ENCODE data around the gene URB1. TPM values are rescaled to one million over a fixed set of nuclear protein-coding genes. Genes with fewer than 3 reads are reported as not detected.
A peak's percentile ranks its signal among the peaks of the same experiment; 100 is the strongest.

Gene URB1
- total RNA-seq, 6 donors from 2014 or later, result 9.3 to 23.0 (median 14.1) TPM

DNA sequence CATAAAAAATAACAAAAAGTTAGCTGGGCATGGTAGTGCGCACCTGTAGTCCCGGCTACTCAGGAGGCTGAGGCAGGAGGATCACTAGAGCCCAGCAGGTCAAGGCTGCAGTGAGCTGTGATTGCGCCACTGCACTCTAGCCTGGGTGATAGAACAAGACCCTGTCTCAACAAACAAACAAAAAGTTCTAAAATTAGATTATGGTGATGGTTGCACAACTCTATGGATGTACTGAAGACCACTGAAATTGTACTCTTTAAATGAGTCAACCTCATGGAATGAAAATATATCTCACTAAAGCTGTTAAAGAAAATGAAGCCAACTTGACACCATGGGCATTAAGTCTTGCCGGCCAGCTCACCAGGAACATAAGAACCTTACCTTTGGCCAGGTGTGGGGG, 85.1 kb downstream of the URB1 start:
- DNase-seq (no peak), ATAC-seq (ENCODE audit: low FRiP score in 2 of 2) (no peak)
- Histone ChIP-seq H3K9me3 (no peaks in the 10 kb centered on the region), H3K4me3 (no peak overlapping the region), H3K27me3 (no peaks in the 10 kb centered on the region), H3K27ac (no peak overlapping the region), H3K36me3 (peaks cover 0 to 9% (median 5%) of the 10 kb centered on the region in 4 donors), H3K4me1 (no peaks in the 10 kb centered on the region)
- WGBS, 2 donors, result 96% methylated on average over 4 of the region's 4 CpGs
- no peak for TF ChIP-seq POLR2A (IDR thresholded peaks at IDR 0.05)
- TF ChIP-seq POLR2AphosphoS5 (IDR thresholded peaks at IDR 0.05), result no peak
- no peak for TF ChIP-seq EP300 (IDR thresholded peaks at IDR 0.05)

- TF ChIP-seq POLR2A (IDR thresholded peaks at IDR 0.05), result no peak
- TF ChIP-seq POLR2AphosphoS5 (IDR thresholded peaks at IDR 0.05), result no peak
- WGBS, 2 donors, result 66 to 80% methylated on average over 12 to 16 of the region's 22 CpGs
- peak in 1 of 2 donors; percentile 16 for ATAC-seq (ENCODE audit: low FRiP score in 2 of 2)
- no peaks in the 10 kb centered on the region for H3K4me1 ChIP-seq
- no peaks in the 10 kb centered on the region for H3K9me3 ChIP-seq
- no peak overlapping the region for H3K27ac ChIP-seq
- H3K4me3 ChIP-seq, result no peak overlapping the region
- DNase-seq, result no peak
- H3K27me3 ChIP-seq, result no peaks in the 10 kb centered on the region
- H3K36me3 ChIP-seq, result no peaks in the 10 kb centered on the region
These were observed 86.6 kb downstream of the URB1 start for GRCh38 chr21:32306021-32306780.

GRCh38 chr21:32304998-32305397, 87.8 kb downstream of the URB1 start:
- WGBS, 2 donors, result 96 to 99% methylated on average over 7 of the region's 7 CpGs
- no peaks in the 10 kb centered on the region for H3K36me3 ChIP-seq
- no peak for ATAC-seq (ENCODE audit: low FRiP score in 2 of 2)
- H3K9me3 ChIP-seq, result no peaks in the 10 kb centered on the region
- no peak overlapping the region for H3K27ac ChIP-seq
- TF ChIP-seq EP300 (IDR thresholded peaks at IDR 0.05) (no peak), POLR2AphosphoS5 (IDR thresholded peaks at IDR 0.05) (no peak), POLR2A (IDR thresholded peaks at IDR 0.05) (no peak)
- TF ChIP-seq, protein P1, sequence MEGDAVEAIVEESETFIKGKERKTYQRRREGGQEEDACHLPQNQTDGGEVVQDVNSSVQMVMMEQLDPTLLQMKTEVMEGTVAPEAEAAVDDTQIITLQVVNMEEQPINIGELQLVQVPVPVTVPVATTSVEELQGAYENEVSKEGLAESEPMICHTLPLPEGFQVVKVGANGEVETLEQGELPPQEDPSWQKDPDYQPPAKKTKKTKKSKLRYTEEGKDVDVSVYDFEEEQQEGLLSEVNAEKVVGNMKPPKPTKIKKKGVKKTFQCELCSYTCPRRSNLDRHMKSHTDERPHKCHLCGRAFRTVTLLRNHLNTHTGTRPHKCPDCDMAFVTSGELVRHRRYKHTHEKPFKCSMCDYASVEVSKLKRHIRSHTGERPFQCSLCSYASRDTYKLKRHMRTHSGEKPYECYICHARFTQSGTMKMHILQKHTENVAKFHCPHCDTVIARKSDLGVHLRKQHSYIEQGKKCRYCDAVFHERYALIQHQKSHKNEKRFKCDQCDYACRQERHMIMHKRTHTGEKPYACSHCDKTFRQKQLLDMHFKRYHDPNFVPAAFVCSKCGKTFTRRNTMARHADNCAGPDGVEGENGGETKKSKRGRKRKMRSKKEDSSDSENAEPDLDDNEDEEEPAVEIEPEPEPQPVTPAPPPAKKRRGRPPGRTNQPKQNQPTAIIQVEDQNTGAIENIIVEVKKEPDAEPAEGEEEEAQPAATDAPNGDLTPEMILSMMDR (IDR thresholded peaks at IDR 0.05), result no peak
- no peak overlapping the region for H3K4me3 ChIP-seq
- H3K27me3 ChIP-seq, result no peaks in the 10 kb centered on the region
- no peak for DNase-seq
- H3K4me1 ChIP-seq, result no peaks in the 10 kb centered on the region

DNA sequence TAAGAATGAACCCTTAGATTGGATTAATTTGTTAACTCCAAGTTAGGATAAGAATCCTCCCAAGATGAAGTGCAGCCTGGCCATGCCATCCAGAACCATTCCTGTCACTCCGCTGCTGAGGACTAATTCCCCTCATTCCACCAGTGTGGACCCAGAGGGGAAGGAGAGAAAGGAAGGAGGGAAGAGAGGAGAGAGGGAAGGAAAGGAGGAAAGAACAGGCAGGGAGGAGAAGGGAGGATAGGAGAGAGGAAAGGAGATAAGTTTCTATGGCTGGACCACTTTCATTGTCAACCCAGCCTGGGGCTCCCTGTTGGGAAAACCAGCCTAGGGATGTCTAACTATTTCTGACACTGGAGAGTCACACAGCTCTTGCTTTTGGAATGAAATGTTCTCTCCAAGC, 89.4 kb downstream of the URB1 start:
- DNase-seq (no peak), ATAC-seq (ENCODE audit: low FRiP score in 2 of 2) (no peak)
- Histone ChIP-seq H3K36me3 (no peaks in the 10 kb centered on the region), H3K4me1 (no peaks in the 10 kb centered on the region), H3K9me3 (no peaks in the 10 kb centered on the region), H3K27ac (no peak overlapping the region), H3K27me3 (no peaks in the 10 kb centered on the region), H3K4me3 (no peak overlapping the region)
- WGBS, 2 donors, result 83 to 97% methylated on average over 1 of the region's 1 CpG
- TF ChIP-seq, protein P1 (IDR thresholded peaks at IDR 0.05), result no peak
- TF ChIP-seq POLR2A (IDR thresholded peaks at IDR 0.05) (no peak), EP300 (IDR thresholded peaks at IDR 0.05) (no peak), POLR2AphosphoS5 (IDR thresholded peaks at IDR 0.05) (no peak)

DNA sequence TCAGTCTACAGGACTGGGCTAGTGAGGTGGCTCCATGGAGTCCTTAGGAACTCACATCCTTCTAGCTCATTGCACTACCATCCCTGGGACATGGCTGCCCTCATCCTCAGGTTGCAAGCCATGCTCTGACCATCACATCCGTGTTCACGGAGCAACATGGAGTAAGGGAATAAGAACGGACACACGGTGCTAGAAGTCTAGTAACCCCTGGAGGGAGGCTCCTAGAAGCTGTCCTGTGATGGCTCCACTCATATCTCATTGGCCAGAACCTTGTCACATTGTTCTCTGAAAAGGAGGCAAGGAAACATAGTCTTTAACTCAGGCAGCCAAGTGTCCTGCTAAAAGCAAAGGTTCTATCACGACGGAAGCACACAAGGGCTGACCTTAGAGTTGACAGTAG, 90.3 kb downstream of the URB1 start:
- no peaks in the 10 kb centered on the region for H3K4me1 ChIP-seq
- H3K27ac ChIP-seq, result no peak overlapping the region
- 96% methylated on average over 6 of the region's 6 CpGs for WGBS, 2 donors
- no peaks in the 10 kb centered on the region for H3K9me3 ChIP-seq
- ATAC-seq (ENCODE audit: low FRiP score in 2 of 2) (no peak), DNase-seq (no peak)
- no peak for TF ChIP-seq EP300 (IDR thresholded peaks at IDR 0.05)
- no peak for TF ChIP-seq POLR2AphosphoS5 (IDR thresholded peaks at IDR 0.05)
- no peak for TF ChIP-seq POLR2A (IDR thresholded peaks at IDR 0.05)
- TF ChIP-seq, protein P1 (IDR thresholded peaks at IDR 0.05), result no peak
- no peaks in the 10 kb centered on the region for H3K27me3 ChIP-seq
- H3K4me3 ChIP-seq, result no peak overlapping the region
- no peaks in the 10 kb centered on the region for H3K36me3 ChIP-seq

GRCh38 chr21:32301596-32301995, 91.2 kb downstream of the URB1 start:
- H3K4me1 ChIP-seq, result no peaks in the 10 kb centered on the region

More at GRCh38 chr21:32301596-32301995, 91.2 kb downstream of the URB1 start:
- ATAC-seq (ENCODE audit: low FRiP score in 2 of 2) (no peak), DNase-seq (no peak)
- H3K27me3 ChIP-seq, result no peaks in the 10 kb centered on the region
- 91 to 97% methylated on average over 2 of the region's 2 CpGs for WGBS, 2 donors
- no peaks in the 10 kb centered on the region for H3K36me3 ChIP-seq
- no peaks in the 10 kb centered on the region for H3K9me3 ChIP-seq
- no peak overlapping the region for H3K4me3 ChIP-seq
- no peak overlapping the region for H3K27ac ChIP-seq
- TF ChIP-seq EP300 (IDR thresholded peaks at IDR 0.05) (no peak), POLR2A (IDR thresholded peaks at IDR 0.05) (no peak), POLR2AphosphoS5 (IDR thresholded peaks at IDR 0.05) (no peak)
- TF ChIP-seq, protein P1 (IDR thresholded peaks at IDR 0.05), result no peak
